ENCODE data around the gene FHIT. TPM values are rescaled to one million over a fixed set of nuclear protein-coding genes. Genes with fewer than 3 reads are reported as not detected.

FHIT gene
- total and polyA plus RNA-seq, 2 donors from 2014 or later, result 20.2 to 61.2 TPM

- Histone ChIP-seq H3K9me3 (ENCODE audit: control insufficient read depth in 2 of 3, insufficient read depth in 1 of 3, low read length in 3 of 3) (no peaks in the 10 kb centered on the region), H3K4me1 (ENCODE audit: control insufficient read depth in 2 of 3, insufficient read depth in 2 of 3, low read depth in 1 of 3, low read length in 3 of 3) (no peaks in the 10 kb centered on the region), H3K27ac (ENCODE audit: low read depth in 2 of 2, low read length in 2 of 2) (no peak overlapping the region), H3K27me3 (ENCODE audit: control insufficient read depth, insufficient read depth, low read length) (no peaks in the 10 kb centered on the region), H3K9ac (ENCODE audit: low read length in 3 of 3) (no peak overlapping the region), H3K36me3 (ENCODE audit: control insufficient read depth in 2 of 3, insufficient read depth in 3 of 3, low read length in 3 of 3) (no peaks in the 10 kb centered on the region), H3K4me3 (ENCODE audit: low read length in 3 of 3) (no peak overlapping the region)
- TF ChIP-seq CTCF (IDR thresholded peaks at IDR 0.05; ENCODE audit: borderline replicate concordance, extremely low read depth, insufficient read depth), result no peak
- intact Hi-C loops (cut with DNase I), result no loop called here
- no peak for DNase-seq
- no peak for FAIRE-seq
Observed at GRCh38 chr3:60017631-60018030, 1233.6 kb downstream of the FHIT start.

- no peak overlapping the region for H3K9ac ChIP-seq (ENCODE audit: low read length in 3 of 3)
- H3K27me3 ChIP-seq (ENCODE audit: control insufficient read depth, insufficient read depth, low read length), result no peaks in the 10 kb centered on the region
- H3K9me3 ChIP-seq (ENCODE audit: control insufficient read depth in 2 of 3, insufficient read depth in 1 of 3, low read length in 3 of 3), result no peaks in the 10 kb centered on the region
- H3K4me3 ChIP-seq (ENCODE audit: low read length in 3 of 3), result no peak overlapping the region
- no peak for TF ChIP-seq CTCF (IDR thresholded peaks at IDR 0.05; ENCODE audit: borderline replicate concordance, extremely low read depth, insufficient read depth)
- H3K4me1 ChIP-seq (ENCODE audit: control insufficient read depth in 2 of 3, insufficient read depth in 2 of 3, low read depth in 1 of 3, low read length in 3 of 3), result no peaks in the 10 kb centered on the region
- intact Hi-C loops (cut with DNase I), result no loop called here
- no peak for FAIRE-seq
- peak in 1 of 5 donors; percentile 11 for DNase-seq
- H3K27ac ChIP-seq (ENCODE audit: low read depth in 2 of 2, low read length in 2 of 2), result no peak overlapping the region
- H3K36me3 ChIP-seq (ENCODE audit: control insufficient read depth in 2 of 3, insufficient read depth in 3 of 3, low read length in 3 of 3), result no peaks in the 10 kb centered on the region
Observed at GRCh38 chr3:60015032-60015705, 1236.1 kb downstream of the FHIT start.

- H3K4me3 ChIP-seq (ENCODE audit: low read length in 3 of 3), result no peak overlapping the region
- no peaks in the 10 kb centered on the region for H3K36me3 ChIP-seq (ENCODE audit: control insufficient read depth in 2 of 3, insufficient read depth in 3 of 3, low read length in 3 of 3)
- intact Hi-C loops (cut with DNase I), result no loop called here
- TF ChIP-seq CTCF (IDR thresholded peaks at IDR 0.05; ENCODE audit: borderline replicate concordance, extremely low read depth, insufficient read depth), result no peak
- no peaks in the 10 kb centered on the region for H3K4me1 ChIP-seq (ENCODE audit: control insufficient read depth in 2 of 3, insufficient read depth in 2 of 3, low read depth in 1 of 3, low read length in 3 of 3)
- H3K9ac ChIP-seq (ENCODE audit: low read length in 3 of 3), result no peak overlapping the region
- no peak overlapping the region for H3K27ac ChIP-seq (ENCODE audit: low read depth in 2 of 2, low read length in 2 of 2)
- H3K27me3 ChIP-seq (ENCODE audit: control insufficient read depth, insufficient read depth, low read length), result no peaks in the 10 kb centered on the region
- DNase-seq (no peak), FAIRE-seq (no peak)
- H3K9me3 ChIP-seq (ENCODE audit: control insufficient read depth in 2 of 3, insufficient read depth in 1 of 3, low read length in 3 of 3), result no peaks in the 10 kb centered on the region
Observed at GRCh38 chr3:60013241-60013640, 1238.0 kb downstream of the FHIT start.

- intact Hi-C loops (cut with DNase I), result no loop called here
- Histone ChIP-seq H3K36me3 (ENCODE audit: control insufficient read depth in 2 of 3, insufficient read depth in 3 of 3, low read length in 3 of 3) (no peaks in the 10 kb centered on the region), H3K9ac (ENCODE audit: low read length in 3 of 3) (no peak overlapping the region), H3K27ac (ENCODE audit: low read depth in 2 of 2, low read length in 2 of 2) (no peak overlapping the region), H3K27me3 (ENCODE audit: control insufficient read depth, insufficient read depth, low read length) (no peaks in the 10 kb centered on the region), H3K9me3 (ENCODE audit: control insufficient read depth in 2 of 3, insufficient read depth in 1 of 3, low read length in 3 of 3) (no peaks in the 10 kb centered on the region), H3K4me3 (ENCODE audit: low read length in 3 of 3) (no peak overlapping the region), H3K4me1 (ENCODE audit: control insufficient read depth in 2 of 3, insufficient read depth in 2 of 3, low read depth in 1 of 3, low read length in 3 of 3) (no peaks in the 10 kb centered on the region)
- FAIRE-seq (no peak), DNase-seq (no peak)
- TF ChIP-seq CTCF (IDR thresholded peaks at IDR 0.05; ENCODE audit: borderline replicate concordance, extremely low read depth, insufficient read depth), result no peak
Observed at GRCh38 chr3:60011218-60011617, 1240.0 kb downstream of the FHIT start.

Data from kidney (tissue), 14 donors.